ENCODE results near the gene GLRA1.
"Not testable (repeated sequence)": the region's sequence is repeated elsewhere in the genome, so short reads cannot be mapped to it uniquely, and the experiment has no call there.

Gene GLRA1

GRCh38 chr5:151856861-151857260, 67.8 kb downstream of the GLRA1 start:
- Histone ChIP-seq H3K4me3 (ENCODE audit: low read length) (no peak overlapping the region), H3K4me2 (ENCODE audit: low read length) (no peak overlapping the region), H3K27ac (ENCODE audit: low read depth, low read length) (no peak overlapping the region), H2BK120ac (ENCODE audit: low read depth, low read length) (no peak overlapping the region), H3K36me3 (ENCODE audit: control insufficient read depth, insufficient read depth, low read length) (no peaks in the 10 kb centered on the region), H3K27me3 (ENCODE audit: insufficient read depth, low read length, poor library complexity) (no peaks in the 10 kb centered on the region), H2AK5ac (ENCODE audit: low read length) (no peak overlapping the region), H3K4me1 (ENCODE audit: control insufficient read depth, low read depth, low read length) (no peaks in the 10 kb centered on the region), H3K4ac (ENCODE audit: low read depth, low read length) (no peak overlapping the region), H2BK15ac (replicated peaks; ENCODE audit: low read depth) (no peak overlapping the region), H3K9ac (ENCODE audit: low read length) (no peak overlapping the region), H3K56ac (ENCODE audit: low read length) (no peak overlapping the region), H3K18ac (ENCODE audit: low read length) (no peak overlapping the region), H3K23ac (ENCODE audit: low read length) (no peak overlapping the region), H4K5ac (ENCODE audit: low read length) (no peak overlapping the region), H3K79me1 (ENCODE audit: low read length) (no peaks in the 10 kb centered on the region), H4K8ac (ENCODE audit: low read depth, low read length) (no peak overlapping the region), H3K79me2 (ENCODE audit: control insufficient read depth, insufficient read depth, low read length) (no peaks in the 10 kb centered on the region), H2BK5ac (ENCODE audit: low read length) (no peak overlapping the region)
- no CpG with 5 or more reads among the region's 5 CpGs for WGBS (ENCODE audit: extremely low coverage, insufficient coverage, low lambda C conversion rate)
- DNase-seq, result no peak

GRCh38 chr5:151855701-151856100, 69.0 kb downstream of the GLRA1 start:
- Histone ChIP-seq H4K8ac (ENCODE audit: low read depth, low read length) (no peak overlapping the region), H3K79me2 (ENCODE audit: control insufficient read depth, insufficient read depth, low read length) (no peaks in the 10 kb centered on the region), H3K9ac (ENCODE audit: low read length) (no peak overlapping the region), H3K27ac (ENCODE audit: low read depth, low read length) (no peak overlapping the region), H2BK15ac (replicated peaks; ENCODE audit: low read depth) (no peak overlapping the region), H3K23ac (ENCODE audit: low read length) (no peak overlapping the region), H3K4ac (ENCODE audit: low read depth, low read length) (no peak overlapping the region), H3K27me3 (ENCODE audit: insufficient read depth, low read length, poor library complexity) (no peaks in the 10 kb centered on the region), H4K5ac (ENCODE audit: low read length) (no peak overlapping the region), H3K18ac (ENCODE audit: low read length) (no peak overlapping the region), H3K56ac (ENCODE audit: low read length) (no peak overlapping the region), H3K4me3 (ENCODE audit: low read length) (no peak overlapping the region), H2BK120ac (ENCODE audit: low read depth, low read length) (no peak overlapping the region), H2AK5ac (ENCODE audit: low read length) (no peak overlapping the region), H2BK5ac (ENCODE audit: low read length) (no peak overlapping the region), H3K4me1 (ENCODE audit: control insufficient read depth, low read depth, low read length) (no peaks in the 10 kb centered on the region), H3K79me1 (ENCODE audit: low read length) (no peaks in the 10 kb centered on the region), H3K4me2 (ENCODE audit: low read length) (no peak overlapping the region), H3K36me3 (ENCODE audit: control insufficient read depth, insufficient read depth, low read length) (no peaks in the 10 kb centered on the region)
- no peak for DNase-seq
- WGBS (ENCODE audit: extremely low coverage, insufficient coverage, low lambda C conversion rate), result no CpG with 5 or more reads among the region's 4 CpGs

GRCh38 chr5:151847871-151848270, 76.8 kb downstream of the GLRA1 start:
- Histone ChIP-seq H3K56ac (ENCODE audit: low read length) (no peak overlapping the region), H3K27me3 (ENCODE audit: insufficient read depth, low read length, poor library complexity) (no peaks in the 10 kb centered on the region), H2BK15ac (replicated peaks; ENCODE audit: low read depth) (no peak overlapping the region), H4K8ac (ENCODE audit: low read depth, low read length) (no peak overlapping the region), H3K18ac (ENCODE audit: low read length) (no peak overlapping the region), H2AK5ac (ENCODE audit: low read length) (no peak overlapping the region), H3K27ac (ENCODE audit: low read depth, low read length) (no peak overlapping the region), H2BK5ac (ENCODE audit: low read length) (no peak overlapping the region), H3K4me3 (ENCODE audit: low read length) (no peak overlapping the region), H3K23ac (ENCODE audit: low read length) (no peak overlapping the region), H2BK120ac (ENCODE audit: low read depth, low read length) (no peak overlapping the region), H3K36me3 (ENCODE audit: control insufficient read depth, insufficient read depth, low read length) (no peaks in the 10 kb centered on the region), H3K4me2 (ENCODE audit: low read length) (no peak overlapping the region), H3K9ac (ENCODE audit: low read length) (no peak overlapping the region), H3K79me2 (ENCODE audit: control insufficient read depth, insufficient read depth, low read length) (no peaks in the 10 kb centered on the region), H3K79me1 (ENCODE audit: low read length) (no peaks in the 10 kb centered on the region), H3K4ac (ENCODE audit: low read depth, low read length) (no peak overlapping the region), H3K4me1 (ENCODE audit: control insufficient read depth, low read depth, low read length) (no peaks in the 10 kb centered on the region), H4K5ac (ENCODE audit: low read length) (no peak overlapping the region)
- WGBS (ENCODE audit: extremely low coverage, insufficient coverage, low lambda C conversion rate), result no CpG with 5 or more reads among the region's 1 CpG
- DNase-seq, result no peak

- Histone ChIP-seq H2BK15ac (replicated peaks; ENCODE audit: low read depth) (no peak overlapping the region), H3K18ac (ENCODE audit: low read length) (no peak overlapping the region), H3K56ac (ENCODE audit: low read length) (no peak overlapping the region), H3K27ac (ENCODE audit: low read depth, low read length) (no peak overlapping the region), H2BK120ac (ENCODE audit: low read depth, low read length) (no peak overlapping the region), H3K4me2 (ENCODE audit: low read length) (no peak overlapping the region), H4K8ac (ENCODE audit: low read depth, low read length) (no peak overlapping the region), H3K79me1 (ENCODE audit: low read length) (no peaks in the 10 kb centered on the region), H3K9ac (ENCODE audit: low read length) (no peak overlapping the region), H4K5ac (ENCODE audit: low read length) (no peak overlapping the region), H3K36me3 (ENCODE audit: control insufficient read depth, insufficient read depth, low read length) (no peaks in the 10 kb centered on the region), H2AK5ac (ENCODE audit: low read length) (no peak overlapping the region), H3K27me3 (ENCODE audit: insufficient read depth, low read length, poor library complexity) (no peaks in the 10 kb centered on the region), H3K4ac (ENCODE audit: low read depth, low read length) (no peak overlapping the region), H2BK5ac (ENCODE audit: low read length) (no peak overlapping the region), H3K4me3 (ENCODE audit: low read length) (no peak overlapping the region), H3K23ac (ENCODE audit: low read length) (no peak overlapping the region), H3K79me2 (ENCODE audit: control insufficient read depth, insufficient read depth, low read length) (no peaks in the 10 kb centered on the region), H3K4me1 (ENCODE audit: control insufficient read depth, low read depth, low read length) (no peaks in the 10 kb centered on the region)
- DNase-seq, result no peak
These were observed 77.9 kb downstream of the GLRA1 start for GRCh38 chr5:151846765-151847164.

- H4K8ac ChIP-seq (ENCODE audit: low read depth, low read length); H3K4me1 ChIP-seq (ENCODE audit: control insufficient read depth, low read depth, low read length); H3K79me1 ChIP-seq (ENCODE audit: low read length); DNase-seq; H3K4ac ChIP-seq (ENCODE audit: low read depth, low read length); H2BK15ac ChIP-seq (replicated peaks; ENCODE audit: low read depth); H3K9ac ChIP-seq (ENCODE audit: low read length); H3K4me3 ChIP-seq (ENCODE audit: low read length); H3K56ac ChIP-seq (ENCODE audit: low read length); H2AK5ac ChIP-seq (ENCODE audit: low read length); H3K23ac ChIP-seq (ENCODE audit: low read length); H3K27ac ChIP-seq (ENCODE audit: low read depth, low read length); H3K4me2 ChIP-seq (ENCODE audit: low read length); H4K5ac ChIP-seq (ENCODE audit: low read length); H3K79me2 ChIP-seq (ENCODE audit: control insufficient read depth, insufficient read depth, low read length); H3K27me3 ChIP-seq (ENCODE audit: insufficient read depth, low read length, poor library complexity); H3K36me3 ChIP-seq (ENCODE audit: control insufficient read depth, insufficient read depth, low read length); H2BK120ac ChIP-seq (ENCODE audit: low read depth, low read length); H3K18ac ChIP-seq (ENCODE audit: low read length); H2BK5ac ChIP-seq (ENCODE audit: low read length): not testable (repeated sequence)
- WGBS (ENCODE audit: extremely low coverage, insufficient coverage, low lambda C conversion rate), result no CpG with 5 or more reads among the region's 4 CpGs
These were observed 91.8 kb downstream of the GLRA1 start for GRCh38 chr5:151832843-151833242.

- Histone ChIP-seq H3K27me3 (ENCODE audit: insufficient read depth, low read length, poor library complexity) (no peaks in the 10 kb centered on the region), H3K79me1 (ENCODE audit: low read length) (no peaks in the 10 kb centered on the region), H2AK5ac (ENCODE audit: low read length) (no peak overlapping the region), H3K9ac (ENCODE audit: low read length) (no peak overlapping the region), H2BK15ac (replicated peaks; ENCODE audit: low read depth) (no peak overlapping the region), H3K23ac (ENCODE audit: low read length) (no peak overlapping the region), H3K4me3 (ENCODE audit: low read length) (no peak overlapping the region), H3K36me3 (ENCODE audit: control insufficient read depth, insufficient read depth, low read length) (peaks cover 7% of the 10 kb centered on the region), H2BK5ac (ENCODE audit: low read length) (no peak overlapping the region), H3K4me2 (ENCODE audit: low read length) (no peak overlapping the region), H3K27ac (ENCODE audit: low read depth, low read length) (no peak overlapping the region), H3K4me1 (ENCODE audit: control insufficient read depth, low read depth, low read length) (no peaks in the 10 kb centered on the region), H4K8ac (ENCODE audit: low read depth, low read length) (no peak overlapping the region), H3K18ac (ENCODE audit: low read length) (no peak overlapping the region), H3K79me2 (ENCODE audit: control insufficient read depth, insufficient read depth, low read length) (no peaks in the 10 kb centered on the region), H3K56ac (ENCODE audit: low read length) (no peak overlapping the region), H3K4ac (ENCODE audit: low read depth, low read length) (no peak overlapping the region), H4K5ac (ENCODE audit: low read length) (no peak overlapping the region), H2BK120ac (ENCODE audit: low read depth, low read length) (no peak overlapping the region)
- WGBS (ENCODE audit: extremely low coverage, insufficient coverage, low lambda C conversion rate), result no CpG with 5 or more reads among the region's 1 CpG
- DNase-seq, result no peak
These were observed 95.3 kb downstream of the GLRA1 start for GRCh38 chr5:151829370-151829769.
